DOHH2 (cell line): ENCODE data around the gene TEX9.
"Not testable (repeated sequence)": the region's sequence is repeated elsewhere in the genome, so short reads cannot be mapped to it uniquely, and the experiment has no call there.

Source experiments
- H3F3A ChIP-seq: fragments of 200-600 bp; sonication (generic), shearing (Covaris generic); 2 replicates; pipeline ENCODE4 v1.6.0; 2016; ENCODE audit warnings: antibody characterized with exemption, mild to moderate bottlenecking; ENCODE audit not compliant: control insufficient read depth, insufficient read depth
- H3K27ac ChIP-seq: fragments of 200-600 bp; sonication (generic); 2 replicates; pipeline ENCODE4 v1.5.1; 2014; ENCODE audit warnings: low read depth, mild to moderate bottlenecking, low read length, moderate library complexity
- H3K27me3 ChIP-seq: fragments of 200-600 bp; sonication (generic); 2 replicates; pipeline ENCODE4 v1.6.1; 2014; ENCODE audit warnings: mild to moderate bottlenecking, low read length, mixed read lengths; ENCODE audit not compliant: control insufficient read depth
- H3K36me3 ChIP-seq: fragments of 200-600 bp; sonication (generic); 2 replicates; pipeline ENCODE4 v1.6.1; 2014; ENCODE audit warnings: mild to moderate bottlenecking, low read length, moderate library complexity, mixed read lengths; ENCODE audit not compliant: control insufficient read depth
- H3K4me1 ChIP-seq: fragments of 200-600 bp; sonication (generic); 2 replicates; pipeline ENCODE4 v1.6.1; 2014; ENCODE audit warnings: mild to moderate bottlenecking, low read length, mixed read lengths; ENCODE audit not compliant: control insufficient read depth
- H3K4me2 ChIP-seq: fragments of 200-600 bp; sonication (generic); 2 replicates; pipeline ENCODE4 v1.6.0; 2014; ENCODE audit warnings: mild to moderate bottlenecking, low read length, moderate library complexity
- H3K4me3 ChIP-seq: fragments of 200-600 bp; sonication (generic); 2 replicates; pipeline ENCODE4 v1.5.1; 2014; ENCODE audit warnings: mild to moderate bottlenecking, low read length, mixed read lengths
- H3K79me2 ChIP-seq: fragments of 200-600 bp; sonication (generic); 2 replicates; pipeline ENCODE4 v1.6.1; 2014; ENCODE audit warnings: mild to moderate bottlenecking, low read length, mixed read lengths; ENCODE audit not compliant: control insufficient read depth
- H3K9me2 ChIP-seq: fragments of 200-600 bp; sonication (generic); replicated peaks from 2 replicates; pipeline ENCODE4 v1.6.1; 2014; ENCODE audit warnings: mild to moderate bottlenecking, low read length, mixed read lengths; ENCODE audit not compliant: control insufficient read depth
- H3K9me3 ChIP-seq: fragments of 200-600 bp; sonication (generic); 2 replicates; pipeline ENCODE4 v1.6.1; 2014; ENCODE audit warnings: antibody characterized with exemption, low read length, mixed read lengths; ENCODE audit not compliant: control insufficient read depth, insufficient read depth
- H4K20me1 ChIP-seq: fragments of 200-600 bp; sonication (generic); 2 replicates; pipeline ENCODE4 v1.6.0; 2014; ENCODE audit warnings: low read depth, mild to moderate bottlenecking, antibody characterized with exemption, low read length, moderate library complexity; ENCODE audit not compliant: control insufficient read depth, insufficient read depth
- EZH2phosphoT487 ChIP-seq: fragments of 200-600 bp; sonication (generic); IDR thresholded peaks from 2 replicates; pipeline ENCODE4 v1.6.1; 2017; ENCODE audit warnings: borderline replicate concordance, mild to moderate bottlenecking, antibody characterized with exemption, low read length, moderate library complexity, mixed read lengths
- TF ChIP-seq, protein P1 (sequence below): fragments of 200-600 bp; sonication (generic); IDR thresholded peaks from one replicate; pipeline ENCODE4 v1.5.1; 2014; ENCODE audit warnings: antibody characterized with exemption, mild to moderate bottlenecking, low read depth, low read length; ENCODE audit not compliant: poor library complexity, severe bottlenecking

Gene TEX9

DNA sequence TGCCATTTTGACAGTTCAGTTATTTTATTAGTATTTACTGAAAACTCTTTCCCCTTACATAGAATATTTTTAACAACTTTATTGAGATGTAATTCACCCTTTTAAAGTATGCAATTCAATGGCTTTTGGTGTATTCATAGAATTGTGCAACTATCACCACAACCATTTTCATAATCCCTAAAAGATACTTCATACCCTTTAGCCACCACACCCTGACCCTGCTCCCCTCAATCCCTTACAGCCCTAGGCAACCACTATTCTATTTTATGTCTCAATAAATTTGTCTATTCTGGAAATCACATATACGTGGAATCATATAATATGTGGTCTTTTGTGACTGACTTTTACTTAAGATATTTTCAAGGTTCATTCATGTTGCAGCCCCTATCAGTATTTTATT lies 29.7 kb downstream of the TEX9 start:
- Histone ChIP-seq H3K4me2 (no peak overlapping the region), H4K20me1 (no peaks in the 10 kb centered on the region), H3K27me3 (no peaks in the 10 kb centered on the region), H3K79me2 (no peaks in the 10 kb centered on the region), H3K4me3 (no peak overlapping the region), H3K27ac (no peak overlapping the region), H3K4me1 (no peaks in the 10 kb centered on the region), H3K36me3 (peaks cover 53% of the 10 kb centered on the region), H3F3A (no peaks in the 10 kb centered on the region; the same call in 1 of the 2 replicates), H3K9me2 (no peaks in the 10 kb centered on the region), H3K9me3 (0 out of 2 replicates have a peak, but pooled peaks cover 6% of the 10 kb centered on the region)
- TF ChIP-seq, protein P1, sequence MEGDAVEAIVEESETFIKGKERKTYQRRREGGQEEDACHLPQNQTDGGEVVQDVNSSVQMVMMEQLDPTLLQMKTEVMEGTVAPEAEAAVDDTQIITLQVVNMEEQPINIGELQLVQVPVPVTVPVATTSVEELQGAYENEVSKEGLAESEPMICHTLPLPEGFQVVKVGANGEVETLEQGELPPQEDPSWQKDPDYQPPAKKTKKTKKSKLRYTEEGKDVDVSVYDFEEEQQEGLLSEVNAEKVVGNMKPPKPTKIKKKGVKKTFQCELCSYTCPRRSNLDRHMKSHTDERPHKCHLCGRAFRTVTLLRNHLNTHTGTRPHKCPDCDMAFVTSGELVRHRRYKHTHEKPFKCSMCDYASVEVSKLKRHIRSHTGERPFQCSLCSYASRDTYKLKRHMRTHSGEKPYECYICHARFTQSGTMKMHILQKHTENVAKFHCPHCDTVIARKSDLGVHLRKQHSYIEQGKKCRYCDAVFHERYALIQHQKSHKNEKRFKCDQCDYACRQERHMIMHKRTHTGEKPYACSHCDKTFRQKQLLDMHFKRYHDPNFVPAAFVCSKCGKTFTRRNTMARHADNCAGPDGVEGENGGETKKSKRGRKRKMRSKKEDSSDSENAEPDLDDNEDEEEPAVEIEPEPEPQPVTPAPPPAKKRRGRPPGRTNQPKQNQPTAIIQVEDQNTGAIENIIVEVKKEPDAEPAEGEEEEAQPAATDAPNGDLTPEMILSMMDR, result no peak
- no peak for TF ChIP-seq EZH2phosphoT487

DNA sequence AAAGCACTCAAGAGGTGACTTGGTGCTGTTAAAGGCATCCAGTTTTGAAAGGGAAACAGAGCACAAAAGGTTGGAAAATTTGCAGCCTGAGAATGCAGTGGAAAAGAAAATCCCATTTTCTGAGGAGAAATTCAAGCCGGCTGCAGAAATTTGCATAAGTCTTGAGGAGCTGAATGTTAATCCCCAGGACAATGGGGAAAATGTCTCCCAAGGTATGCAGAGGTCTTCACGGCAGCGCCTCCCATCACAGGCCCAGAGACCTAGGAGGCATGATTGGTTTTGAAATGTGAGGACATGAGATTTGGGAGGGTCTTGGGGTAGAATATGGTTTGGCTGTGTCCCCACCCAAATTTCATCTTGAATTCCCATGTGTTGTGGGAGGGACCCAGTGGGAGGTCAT lies 32.1 kb downstream of the TEX9 start:
- H3K27ac ChIP-seq, H3K4me3 ChIP-seq, H4K20me1 ChIP-seq, H3K9me3 ChIP-seq, H3F3A ChIP-seq, H3K4me2 ChIP-seq, H3K4me1 ChIP-seq, H3K27me3 ChIP-seq, H3K9me2 ChIP-seq, H3K79me2 ChIP-seq: not testable (repeated sequence)
- peaks cover 45% of the 10 kb centered on the region for H3K36me3 ChIP-seq

DNA sequence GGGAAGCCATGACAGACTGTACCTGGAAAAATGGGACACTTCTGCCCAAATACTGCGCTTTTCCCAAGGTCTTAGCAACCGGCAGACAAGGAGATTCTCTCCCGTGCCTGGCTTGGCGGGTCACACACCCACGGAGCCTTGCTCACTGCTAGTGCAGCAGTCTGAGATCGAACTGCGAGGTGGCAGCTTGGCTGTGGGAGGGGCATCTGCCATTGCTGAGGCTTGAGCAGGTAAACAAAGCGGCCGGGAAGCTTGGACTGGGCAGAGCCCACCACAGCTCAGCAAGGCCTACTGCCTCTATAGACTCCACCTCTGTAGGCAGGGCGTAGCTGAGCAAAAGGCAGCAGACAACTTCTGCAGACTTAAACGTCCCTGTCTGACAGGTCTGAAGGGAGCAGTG lies 34.0 kb downstream of the TEX9 start:
- not testable (repeated sequence) for H3K4me1 ChIP-seq

DNA sequence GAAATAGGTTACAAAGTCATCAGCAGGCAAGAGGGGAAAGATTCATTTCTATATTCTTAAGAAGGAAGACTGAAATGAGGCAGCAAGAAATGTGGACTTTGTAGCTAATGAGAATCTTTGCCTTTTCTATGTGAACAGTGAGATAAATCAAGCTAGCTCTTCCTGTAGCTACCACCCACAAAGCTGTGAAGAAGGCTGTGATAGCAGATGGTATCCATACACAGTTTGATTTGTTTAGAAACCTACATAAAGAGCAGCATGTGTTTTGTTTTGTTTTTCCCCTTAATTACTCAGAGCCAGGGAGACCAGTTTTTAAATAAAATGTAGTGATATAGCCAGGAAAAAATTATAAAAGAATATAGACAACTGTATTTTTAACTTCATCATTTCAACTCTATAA lies 45.5 kb downstream of the TEX9 start:
- Histone ChIP-seq H3K9me2 (no peaks in the 10 kb centered on the region), H3K4me3 (no peak overlapping the region), H3K27me3 (no peaks in the 10 kb centered on the region), H3K4me2 (no peak overlapping the region), H4K20me1 (no peaks in the 10 kb centered on the region), H3K27ac (no peak overlapping the region), H3F3A (peaks cover under 1% of the 10 kb centered on the region; the same call in 1 of the 2 replicates), H3K4me1 (no peaks in the 10 kb centered on the region), H3K9me3 (no peaks in the 10 kb centered on the region), H3K79me2 (no peaks in the 10 kb centered on the region), H3K36me3 (peaks cover 14% of the 10 kb centered on the region)
- TF ChIP-seq EZH2phosphoT487, result no peak
- TF ChIP-seq, protein P1, result no peak

More for the DNA sequence above, 34.0 kb downstream of the TEX9 start:
- H3K36me3 ChIP-seq, result peaks cover 40% of the 10 kb centered on the region
- not testable (repeated sequence) for H3K4me3 ChIP-seq, H3K9me2 ChIP-seq, H3K4me2 ChIP-seq, H3K27ac ChIP-seq, H3K9me3 ChIP-seq, H3F3A ChIP-seq, H4K20me1 ChIP-seq, H3K79me2 ChIP-seq, H3K27me3 ChIP-seq
